Stimulated activated CD4-positive, alpha-beta T cell treated with anti-CD3 and anti-CD28 coated beads, Interleukin-15, amount 100 ng/mL, for 48 hours (primary cell): ENCODE measurements around the gene UHMK1.
"Not testable (repeated sequence)": the region's sequence is repeated elsewhere in the genome, so short reads cannot be mapped to it uniquely, and the experiment has no call there.

Source experiments
- DNase-seq, 2 donors: peaks; one replicate each; pipeline ENCODE4 v3.0.0-alpha.2; 2020; ENCODE audit warnings: low read depth in 2 of 2

The UHMK1 gene

GRCh38 chr1:162565460-162565859, 67.8 kb downstream of the UHMK1 start:
- DNase-seq: no peak

- DNase-seq: no peak
Measured at GRCh38 chr1:162566870-162567269, 69.3 kb downstream of the UHMK1 start.

- DNase-seq: no peak
Measured at GRCh38 chr1:162568802-162569201, 71.2 kb downstream of the UHMK1 start.

- no peak for DNase-seq
Measured at GRCh38 chr1:162570718-162571117, 73.1 kb downstream of the UHMK1 start.

- not testable (repeated sequence) for DNase-seq
Measured at GRCh38 chr1:162571121-162571520, 73.5 kb downstream of the UHMK1 start.

- no peak for DNase-seq
Measured at GRCh38 chr1:162571696-162572095, 74.1 kb downstream of the UHMK1 start.

GRCh38 chr1:162573136-162573535, 75.5 kb downstream of the UHMK1 start:
- no peak for DNase-seq

- DNase-seq: no peak
Measured at GRCh38 chr1:162578071-162578700, 80.6 kb downstream of the UHMK1 start.

- no peak for DNase-seq
Measured at GRCh38 chr1:162578936-162579335, 81.3 kb downstream of the UHMK1 start.
